GM12892 (cell line): ENCODE measurements around the gene F8.

Experiments used
- POLR2A ChIP-seq: IDR thresholded peaks from 2 replicates; pipeline ENCODE4 v1.6.1; 2011; ENCODE audit warnings: low read depth, low read length, control low read depth
- TAF1 ChIP-seq: IDR thresholded peaks from 2 replicates; pipeline ENCODE4 v1.6.1; 2011; ENCODE audit warnings: low read depth, mild to moderate bottlenecking, control low read depth, low read length, borderline replicate concordance

- TF ChIP-seq TAF1 (no peak), POLR2A (no peak)
Observed at GRCh38 chrX:154987940-154988339, 34.6 kb downstream of the F8 start.
